Suprapubic skin (tissue), 4 donors: ENCODE data around the gene PLS1. TPM values are rescaled to one million over a fixed set of nuclear protein-coding genes. Genes with fewer than 3 reads are reported as not detected.

Source experiments
- DNase-seq, 2 donors: peaks; one replicate each; pipeline ENCODE4 v3.0.0-alpha.2; 2019; ENCODE audit warnings: low spot score in 2 of 2
- H3K27ac ChIP-seq: fragments of 200-600 bp; sonication (generic); one replicate; pipeline ENCODE4 v1.5.1; 2019
- H3K27me3 ChIP-seq: fragments of 200-600 bp; sonication (generic); one replicate; pipeline ENCODE4 v1.5.1; 2019
- H3K36me3 ChIP-seq: fragments of 200-600 bp; sonication (generic); one replicate; pipeline ENCODE4 v1.5.1; 2019
- H3K4me1 ChIP-seq: fragments of 200-600 bp; sonication (generic); one replicate; pipeline ENCODE4 v1.5.1; 2019
- H3K4me3 ChIP-seq: fragments of 200-600 bp; sonication (generic); one replicate; pipeline ENCODE4 v1.5.1; 2019; ENCODE audit warnings: mild to moderate bottlenecking
- H3K9me3 ChIP-seq: fragments of 200-600 bp; sonication (generic); one replicate; pipeline ENCODE4 v1.5.1; 2019
- CTCF ChIP-seq, 2 donors: fragments of 200-600 bp in 1 of 2; fragments of 450-650 bp in 1 of 2; sonication (generic) in 1 of 2; IDR thresholded peaks; one replicate each; pipeline ENCODE4 v1.5.1; 2016 to 2019; ENCODE audit warnings: antibody characterized with exemption in 2 of 2, mild to moderate bottlenecking in 1 of 2, moderate library complexity in 1 of 2
- EP300 ChIP-seq: sonication (generic); formaldehyde crosslinking; IDR thresholded peaks from one replicate; pipeline ENCODE4 v1.6.1; 2017; ENCODE audit warnings: antibody characterized with exemption
- POLR2A ChIP-seq, 2 donors: fragments of 450-650 bp; IDR thresholded peaks; one replicate each; pipeline ENCODE4 v1.6.1; 2017; ENCODE audit warnings: antibody characterized with exemption in 2 of 2, mild to moderate bottlenecking in 2 of 2, moderate library complexity in 2 of 2
- POLR2AphosphoS5 ChIP-seq, 3 donors: sonication (generic); formaldehyde crosslinking; IDR thresholded peaks; one replicate each; pipeline ENCODE4 v1.6.1; 2017; ENCODE audit warnings: antibody characterized with exemption in 3 of 3
- WGBS: methylation state at CpG from one replicate; pipeline ENCODE4 v1.1.5; 2018; 5-methylcytosine and 5-hydroxymethylcytosine counted together
- total RNA-seq, 4 donors: library from RNA; depleted of rRNA; stranded (reverse); fragments of >200 nt; gene quantifications; one replicate each; pipeline ENCODE4 v1.1.0, GENCODE V29; 2016

The PLS1 gene
- total RNA-seq, 4 donors from 2014 or later = 4.4 to 9.1 (median 7.5) TPM

- no peak for TF ChIP-seq POLR2AphosphoS5 (IDR thresholded peaks at IDR 0.05)
- TF ChIP-seq CTCF (IDR thresholded peaks at IDR 0.05) = no peak
- no peak for TF ChIP-seq POLR2A (IDR thresholded peaks at IDR 0.05)
- TF ChIP-seq EP300 = no peak
- Histone ChIP-seq H3K9me3 (no peaks in the 10 kb centered on the region), H3K27me3 (no peaks in the 10 kb centered on the region), H3K27ac (no peak overlapping the region), H3K36me3 (no peaks in the 10 kb centered on the region), H3K4me1 (no peaks in the 10 kb centered on the region), H3K4me3 (no peak overlapping the region)
- no peak for DNase-seq
- 87% methylated on average over 6 of the region's 6 CpGs for WGBS
These were observed 40.5 kb downstream of the PLS1 start for GRCh38 chr3:142636664-142637063.

GRCh38 chr3:142638291-142638690 is 42.1 kb downstream of the PLS1 start:
- H3K9me3 ChIP-seq = no peaks in the 10 kb centered on the region
- DNase-seq = no peak
- no peaks in the 10 kb centered on the region for H3K27me3 ChIP-seq
- H3K27ac ChIP-seq = no peak overlapping the region
- no peaks in the 10 kb centered on the region for H3K4me1 ChIP-seq
- WGBS = 69% methylated on average over 2 of the region's 2 CpGs
- no peak for TF ChIP-seq EP300
- H3K4me3 ChIP-seq = no peak overlapping the region
- no peaks in the 10 kb centered on the region for H3K36me3 ChIP-seq

- H3K4me3 ChIP-seq = no peak overlapping the region
- TF ChIP-seq EP300 = no peak
- no peak for TF ChIP-seq POLR2AphosphoS5 (IDR thresholded peaks at IDR 0.05)
- no peaks in the 10 kb centered on the region for H3K36me3 ChIP-seq
- H3K27ac ChIP-seq = no peak overlapping the region
- WGBS = 88% methylated on average over 3 of the region's 3 CpGs
- H3K4me1 ChIP-seq = peaks cover 3% of the 10 kb centered on the region
- H3K9me3 ChIP-seq = no peaks in the 10 kb centered on the region
- H3K27me3 ChIP-seq = no peaks in the 10 kb centered on the region
- no peak for DNase-seq
These were observed 45.3 kb downstream of the PLS1 start for GRCh38 chr3:142641504-142641903.

- DNase-seq = no peak
- Histone ChIP-seq H3K9me3 (no peaks in the 10 kb centered on the region), H3K27me3 (no peaks in the 10 kb centered on the region), H3K36me3 (no peaks in the 10 kb centered on the region), H3K4me3 (no peak overlapping the region), H3K27ac (no peak overlapping the region), H3K4me1 (peaks cover 3% of the 10 kb centered on the region)
- TF ChIP-seq CTCF (IDR thresholded peaks at IDR 0.05) (no peak), POLR2AphosphoS5 (IDR thresholded peaks at IDR 0.05) (no peak), EP300 (no peak), POLR2A (IDR thresholded peaks at IDR 0.05) (no peak)
These were observed 46.8 kb downstream of the PLS1 start for GRCh38 chr3:142642956-142643355.

- DNase-seq = no peak
- no peaks in the 10 kb centered on the region for H3K27me3 ChIP-seq
- no peak overlapping the region for H3K27ac ChIP-seq
- no peaks in the 10 kb centered on the region for H3K36me3 ChIP-seq
- peaks cover 3% of the 10 kb centered on the region for H3K4me1 ChIP-seq
- H3K4me3 ChIP-seq = no peak overlapping the region
- 96% methylated on average over 6 of the region's 6 CpGs for WGBS
- TF ChIP-seq POLR2A (IDR thresholded peaks at IDR 0.05) = no peak
- TF ChIP-seq EP300 = no peak
- TF ChIP-seq CTCF (IDR thresholded peaks at IDR 0.05) = no peak
- TF ChIP-seq POLR2AphosphoS5 (IDR thresholded peaks at IDR 0.05) = no peak
- no peaks in the 10 kb centered on the region for H3K9me3 ChIP-seq
These were observed 48.3 kb downstream of the PLS1 start for GRCh38 chr3:142644502-142644901.

DNA sequence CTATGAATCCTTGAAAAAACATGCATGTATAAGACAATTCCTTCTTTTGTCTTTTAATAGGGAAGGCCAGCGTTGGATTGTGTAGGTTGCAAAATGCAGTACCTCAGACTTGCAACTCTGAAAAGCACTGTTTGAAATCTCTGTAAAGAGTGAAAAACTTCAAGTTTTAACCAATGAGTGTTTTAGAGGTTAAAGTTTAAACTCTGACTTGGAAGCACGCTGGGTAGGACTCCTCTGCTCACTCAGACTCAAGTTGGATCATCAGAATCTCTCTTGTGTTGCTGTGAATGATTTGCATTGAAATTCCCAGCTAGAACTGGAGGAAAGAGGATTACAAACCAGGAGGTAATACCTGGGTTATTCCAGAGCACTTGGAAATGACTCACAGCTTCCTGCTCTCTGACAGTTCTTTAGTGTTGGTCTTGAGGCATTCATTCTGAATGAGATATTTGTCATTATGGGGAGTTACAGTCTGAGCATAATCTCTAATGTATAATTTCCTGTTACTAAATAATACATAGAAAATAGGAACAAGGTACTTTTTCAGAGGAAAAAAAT is 49.1 kb downstream of the PLS1 start:
- no peaks in the 10 kb centered on the region for H3K36me3 ChIP-seq
- no peak for DNase-seq
- H3K27me3 ChIP-seq = no peaks in the 10 kb centered on the region
- H3K9me3 ChIP-seq = no peaks in the 10 kb centered on the region
- TF ChIP-seq POLR2AphosphoS5 (IDR thresholded peaks at IDR 0.05) (no peak), EP300 (no peak)
- peaks cover 3% of the 10 kb centered on the region for H3K4me1 ChIP-seq
- no peak overlapping the region for H3K4me3 ChIP-seq
- H3K27ac ChIP-seq = no peak overlapping the region
- 62% methylated on average over 2 of the region's 2 CpGs for WGBS
